OCI-LY1 (cell line): Measurements from ENCODE around the gene SEMA3F.

Source experiments
- H2AFZ ChIP-seq: fragments of 200-600 bp; sonication (generic), shearing (Covaris generic); 2 replicates; pipeline ENCODE4 v1.6.0; 2014; ENCODE audit warnings: antibody characterized with exemption, mild to moderate bottlenecking, low read length
- H3F3A ChIP-seq: fragments of 200-600 bp; sonication (generic), shearing (Covaris generic); 2 replicates; pipeline ENCODE4 v1.6.0; 2014; ENCODE audit warnings: mild to moderate bottlenecking, antibody characterized with exemption, low read length, moderate library complexity; ENCODE audit not compliant: insufficient read depth
- H3K27ac ChIP-seq: fragments of 200-600 bp; sonication (generic); 2 replicates; pipeline ENCODE4 v1.5.1; 2014; ENCODE audit warnings: low read length, mixed run types, mild to moderate bottlenecking, low read depth; ENCODE audit not compliant: poor library complexity, severe bottlenecking
- H3K27me3 ChIP-seq: fragments of 200-600 bp; sonication (generic); 2 replicates; pipeline ENCODE4 v1.6.0; 2014; ENCODE audit warnings: antibody characterized with exemption, mild to moderate bottlenecking, low read length, moderate library complexity; ENCODE audit not compliant: insufficient read depth
- H3K36me3 ChIP-seq: fragments of 200-600 bp; sonication (generic); 2 replicates; pipeline ENCODE4 v1.6.1; 2014; ENCODE audit warnings: mild to moderate bottlenecking, antibody characterized with exemption, low read length, moderate library complexity, mixed read lengths; ENCODE audit not compliant: insufficient read depth
- H3K4me1 ChIP-seq: fragments of 200-600 bp; sonication (generic); 2 replicates; pipeline ENCODE4 v1.5.1; 2014; ENCODE audit warnings: mild to moderate bottlenecking, low read length, moderate library complexity; ENCODE audit not compliant: insufficient read depth, severe bottlenecking
- H3K4me2 ChIP-seq: fragments of 200-600 bp; sonication (generic), shearing (Covaris generic); 2 replicates; pipeline ENCODE4 v1.6.1; 2014; ENCODE audit warnings: low read length
- H3K4me3 ChIP-seq: fragments of 200-600 bp; sonication (generic); 2 replicates; pipeline ENCODE4 v1.5.1; 2014; ENCODE audit warnings: low read length, low read depth, mild to moderate bottlenecking, mixed read lengths; ENCODE audit not compliant: poor library complexity, severe bottlenecking
- H3K79me2 ChIP-seq: fragments of 200-600 bp; shearing (Covaris generic); 2 replicates; pipeline ENCODE4 v1.6.1; 2016; ENCODE audit warnings: mixed run types, low read length, mixed read lengths; ENCODE audit not compliant: insufficient read depth
- H3K9ac ChIP-seq: fragments of 200-600 bp; sonication (generic), shearing (Covaris generic); 2 replicates; pipeline ENCODE4 v1.6.1; 2014; ENCODE audit warnings: mild to moderate bottlenecking, low read length, mixed read lengths
- H3K9me2 ChIP-seq: fragments of 200-600 bp; sonication (generic), shearing (Covaris generic); 2 replicates; pipeline ENCODE4 v1.6.1; 2014; ENCODE audit warnings: low read depth, mild to moderate bottlenecking, low read length, mixed read lengths
- H3K9me3 ChIP-seq: fragments of 200-600 bp; shearing (Covaris generic); 2 replicates; pipeline ENCODE4 v1.6.1; 2014; ENCODE audit warnings: low read length, mixed read lengths
- H4K20me1 ChIP-seq: fragments of 200-600 bp; sonication (generic), shearing (Covaris generic); 2 replicates; pipeline ENCODE4 v1.6.0; 2016; ENCODE audit warnings: mild to moderate bottlenecking, low read length; ENCODE audit not compliant: insufficient read depth
- EZH2 ChIP-seq: fragments of 200-600 bp; sonication (generic), shearing (Covaris generic); IDR thresholded peaks from 2 replicates; pipeline ENCODE4 v1.8.0; 2017; ENCODE audit warnings: borderline replicate concordance, mixed run types, mild to moderate bottlenecking, antibody characterized with exemption, low read length, moderate library complexity, mixed read lengths
- TF ChIP-seq, protein P1 (sequence below): fragments of 200-600 bp; sonication (generic), shearing (Covaris generic); IDR thresholded peaks from 2 replicates; pipeline ENCODE4 v1.5.1; 2017; ENCODE audit warnings: mild to moderate bottlenecking, antibody characterized with exemption, low read length, moderate library complexity, mixed read lengths

SEMA3F gene

DNA sequence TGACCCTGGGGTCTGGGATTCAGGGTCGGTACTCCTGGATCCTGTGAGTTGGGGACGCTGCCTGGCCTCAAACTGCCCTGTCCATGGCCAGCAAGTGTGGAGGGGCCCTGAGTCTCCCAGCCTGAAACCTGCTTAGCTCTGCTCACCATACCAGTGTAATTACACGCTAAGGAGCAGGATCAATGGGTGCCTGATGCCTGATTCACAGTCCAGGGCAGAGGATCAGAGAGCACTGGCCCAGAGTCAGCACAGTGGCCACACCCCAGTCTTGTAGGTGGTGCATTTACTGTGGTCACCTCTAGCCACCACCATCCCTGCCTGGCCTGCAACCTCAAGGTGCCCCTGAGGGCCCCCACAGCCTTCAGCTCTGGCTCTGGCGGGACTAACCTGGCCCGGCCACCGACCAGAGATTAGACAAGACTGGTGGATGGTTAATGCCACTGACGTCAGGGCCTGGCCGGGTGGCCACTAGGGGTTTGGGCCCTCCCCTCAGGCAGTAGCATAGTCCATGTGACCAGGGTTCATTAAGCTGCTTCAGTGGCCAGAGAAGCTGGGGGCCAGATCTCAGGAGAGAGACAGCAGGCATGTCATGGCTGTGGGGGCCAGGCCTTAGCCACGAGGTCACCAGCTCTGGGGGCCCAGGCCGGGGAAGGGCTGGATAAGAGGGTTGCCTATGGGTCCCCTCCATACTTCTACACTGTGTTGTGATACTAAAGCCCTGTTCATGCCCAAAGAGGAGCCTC lies 46.6 kb downstream of the SEMA3F start:
- Histone ChIP-seq H3K9me2 (no peaks in the 10 kb centered on the region), H3K27me3 (peaks cover 10% of the 10 kb centered on the region), H3K4me3 (no peak overlapping the region), H3K9me3 (no peaks in the 10 kb centered on the region), H4K20me1 (no peaks in the 10 kb centered on the region), H3K79me2 (no peaks in the 10 kb centered on the region), H3K4me2 (no peak overlapping the region), H3K36me3 (no peaks in the 10 kb centered on the region), H3F3A (no peaks in the 10 kb centered on the region), H3K4me1 (no peaks in the 10 kb centered on the region), H2AFZ (no peak overlapping the region), H3K27ac (no peak overlapping the region), H3K9ac (no peak overlapping the region)
- TF ChIP-seq, protein P1, sequence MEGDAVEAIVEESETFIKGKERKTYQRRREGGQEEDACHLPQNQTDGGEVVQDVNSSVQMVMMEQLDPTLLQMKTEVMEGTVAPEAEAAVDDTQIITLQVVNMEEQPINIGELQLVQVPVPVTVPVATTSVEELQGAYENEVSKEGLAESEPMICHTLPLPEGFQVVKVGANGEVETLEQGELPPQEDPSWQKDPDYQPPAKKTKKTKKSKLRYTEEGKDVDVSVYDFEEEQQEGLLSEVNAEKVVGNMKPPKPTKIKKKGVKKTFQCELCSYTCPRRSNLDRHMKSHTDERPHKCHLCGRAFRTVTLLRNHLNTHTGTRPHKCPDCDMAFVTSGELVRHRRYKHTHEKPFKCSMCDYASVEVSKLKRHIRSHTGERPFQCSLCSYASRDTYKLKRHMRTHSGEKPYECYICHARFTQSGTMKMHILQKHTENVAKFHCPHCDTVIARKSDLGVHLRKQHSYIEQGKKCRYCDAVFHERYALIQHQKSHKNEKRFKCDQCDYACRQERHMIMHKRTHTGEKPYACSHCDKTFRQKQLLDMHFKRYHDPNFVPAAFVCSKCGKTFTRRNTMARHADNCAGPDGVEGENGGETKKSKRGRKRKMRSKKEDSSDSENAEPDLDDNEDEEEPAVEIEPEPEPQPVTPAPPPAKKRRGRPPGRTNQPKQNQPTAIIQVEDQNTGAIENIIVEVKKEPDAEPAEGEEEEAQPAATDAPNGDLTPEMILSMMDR, result no peak
- no peak for TF ChIP-seq EZH2

DNA sequence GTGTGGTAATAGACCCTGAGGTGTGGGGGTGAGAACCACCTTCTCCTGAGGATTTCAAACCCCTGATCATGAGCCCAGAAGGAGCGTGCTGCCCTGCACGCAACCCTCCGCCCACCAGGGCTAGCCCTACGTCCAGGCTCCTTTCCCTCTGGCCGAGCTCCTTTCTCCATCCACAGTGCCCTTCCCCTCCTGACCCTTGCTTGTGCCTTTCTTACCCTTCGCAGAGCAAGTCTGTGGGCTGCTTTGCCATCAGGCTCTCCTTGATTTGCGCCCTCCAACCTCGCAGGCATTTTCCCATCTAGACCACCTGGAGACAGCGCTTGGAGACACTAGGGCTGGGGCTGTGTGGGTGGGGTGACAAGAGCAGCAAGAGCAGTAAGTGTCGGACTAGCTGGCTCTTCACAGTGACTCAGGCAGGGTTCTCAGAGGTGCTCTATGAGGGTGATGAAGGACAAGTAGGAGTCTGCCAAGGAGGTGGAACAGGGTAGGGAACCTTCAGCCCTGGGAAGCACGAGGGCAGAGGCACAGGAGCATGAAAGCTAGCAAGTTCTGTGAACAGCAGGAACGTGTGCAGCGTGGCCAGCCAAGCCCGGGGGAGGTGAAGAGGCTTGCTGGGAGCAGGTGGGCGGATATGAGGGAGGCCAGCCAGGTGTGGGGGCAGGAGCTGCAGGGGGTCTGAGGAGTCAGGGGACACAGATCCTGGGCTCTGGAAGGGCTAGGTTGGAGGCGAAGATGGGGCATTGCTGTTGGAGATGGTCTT lies 47.4 kb downstream of the SEMA3F start:
- Histone ChIP-seq H3K4me1 (no peaks in the 10 kb centered on the region), H3K36me3 (no peaks in the 10 kb centered on the region), H3K9me2 (no peaks in the 10 kb centered on the region), H3K9me3 (no peaks in the 10 kb centered on the region), H3K27me3 (peaks cover 10% of the 10 kb centered on the region), H3K27ac (no peak overlapping the region), H2AFZ (no peak overlapping the region), H3K4me3 (no peak overlapping the region), H3K9ac (no peak overlapping the region), H3K79me2 (no peaks in the 10 kb centered on the region), H3K4me2 (no peak overlapping the region), H4K20me1 (no peaks in the 10 kb centered on the region), H3F3A (no peaks in the 10 kb centered on the region)
- TF ChIP-seq EZH2, result no peak
- TF ChIP-seq, protein P1, result no peak

- H3F3A ChIP-seq, result no peaks in the 10 kb centered on the region
- H3K27me3 ChIP-seq, result peaks cover 10% of the 10 kb centered on the region
- no peaks in the 10 kb centered on the region for H3K36me3 ChIP-seq
- no peak for TF ChIP-seq EZH2
- TF ChIP-seq, protein P1, result no peak
- no peak overlapping the region for H3K4me3 ChIP-seq
- no peaks in the 10 kb centered on the region for H4K20me1 ChIP-seq
- H3K9me2 ChIP-seq, result no peaks in the 10 kb centered on the region
- H3K4me2 ChIP-seq, result no peak overlapping the region
- H3K9ac ChIP-seq, result no peak overlapping the region
- no peak overlapping the region for H3K27ac ChIP-seq
- H2AFZ ChIP-seq, result no peak overlapping the region
- no peaks in the 10 kb centered on the region for H3K79me2 ChIP-seq
- no peaks in the 10 kb centered on the region for H3K9me3 ChIP-seq
- H3K4me1 ChIP-seq, result no peaks in the 10 kb centered on the region
These were observed 48.1 kb downstream of the SEMA3F start for GRCh38 chr3:50203113-50203808.
